Astrocyte of the spinal cord (primary cell): ENCODE measurements around the gene AK9.
A peak's percentile ranks its signal among the peaks of the same experiment; 100 is the strongest.

Experiments used
- DNase-seq: peaks from one replicate; pipeline ENCODE4 v3.0.0; 2011; ENCODE audit warnings: low read depth, low spot score
- H3K4me3 ChIP-seq: 2 replicates; pipeline ENCODE4 v1.5.1; 2011; ENCODE audit warnings: low read depth, mild to moderate bottlenecking, low read length, moderate library complexity
- in situ Hi-C: cut with HindIII; loops from 2 replicates; pipeline ENCODE4 v1.10.0; 2017; ENCODE audit warnings: low sequenced_read_pairs
- TF ChIP-seq, protein P1 (sequence below): IDR thresholded peaks from 2 replicates; pipeline ENCODE4 v1.5.1; 2012; ENCODE audit warnings: low read depth, mild to moderate bottlenecking, low read length, inconsistent platforms

Gene AK9

GRCh38 chr6:109701774-109702173 is 10.8 kb upstream of the AK9 start:
- TF ChIP-seq, protein P1, sequence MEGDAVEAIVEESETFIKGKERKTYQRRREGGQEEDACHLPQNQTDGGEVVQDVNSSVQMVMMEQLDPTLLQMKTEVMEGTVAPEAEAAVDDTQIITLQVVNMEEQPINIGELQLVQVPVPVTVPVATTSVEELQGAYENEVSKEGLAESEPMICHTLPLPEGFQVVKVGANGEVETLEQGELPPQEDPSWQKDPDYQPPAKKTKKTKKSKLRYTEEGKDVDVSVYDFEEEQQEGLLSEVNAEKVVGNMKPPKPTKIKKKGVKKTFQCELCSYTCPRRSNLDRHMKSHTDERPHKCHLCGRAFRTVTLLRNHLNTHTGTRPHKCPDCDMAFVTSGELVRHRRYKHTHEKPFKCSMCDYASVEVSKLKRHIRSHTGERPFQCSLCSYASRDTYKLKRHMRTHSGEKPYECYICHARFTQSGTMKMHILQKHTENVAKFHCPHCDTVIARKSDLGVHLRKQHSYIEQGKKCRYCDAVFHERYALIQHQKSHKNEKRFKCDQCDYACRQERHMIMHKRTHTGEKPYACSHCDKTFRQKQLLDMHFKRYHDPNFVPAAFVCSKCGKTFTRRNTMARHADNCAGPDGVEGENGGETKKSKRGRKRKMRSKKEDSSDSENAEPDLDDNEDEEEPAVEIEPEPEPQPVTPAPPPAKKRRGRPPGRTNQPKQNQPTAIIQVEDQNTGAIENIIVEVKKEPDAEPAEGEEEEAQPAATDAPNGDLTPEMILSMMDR: no peak
- in situ Hi-C loops: no loop called here
- no peak for DNase-seq
- H3K4me3 ChIP-seq: no peak overlapping the region

- in situ Hi-C loops: no loop called here
- H3K4me3 ChIP-seq: no peak overlapping the region
- TF ChIP-seq, protein P1: no peak
- no peak for DNase-seq
These were observed 10.2 kb upstream of the AK9 start for GRCh38 chr6:109701221-109701620.

DNA sequence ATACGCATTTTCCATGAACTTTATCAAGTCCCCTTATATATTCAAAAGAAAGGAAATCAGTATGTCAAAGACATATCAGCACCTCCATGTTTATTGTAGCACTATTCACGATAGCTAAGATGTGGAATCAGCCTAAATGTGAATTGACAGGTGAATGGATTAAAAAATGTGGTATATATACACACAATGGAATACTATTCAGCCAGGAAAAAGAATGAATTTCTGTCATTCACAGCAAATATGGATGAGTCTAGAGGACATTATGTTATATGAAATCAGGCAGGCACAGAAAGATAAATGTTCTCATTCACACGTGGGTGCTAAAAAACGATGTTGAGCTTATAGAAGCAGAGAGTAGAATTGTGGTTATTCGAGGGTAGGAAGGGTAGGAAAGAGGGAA is 5.4 kb upstream of the AK9 start:
- H3K4me3 ChIP-seq: no peak overlapping the region
- TF ChIP-seq, protein P1: no peak
- no peak for DNase-seq
- in situ Hi-C loops: no loop called here

DNA sequence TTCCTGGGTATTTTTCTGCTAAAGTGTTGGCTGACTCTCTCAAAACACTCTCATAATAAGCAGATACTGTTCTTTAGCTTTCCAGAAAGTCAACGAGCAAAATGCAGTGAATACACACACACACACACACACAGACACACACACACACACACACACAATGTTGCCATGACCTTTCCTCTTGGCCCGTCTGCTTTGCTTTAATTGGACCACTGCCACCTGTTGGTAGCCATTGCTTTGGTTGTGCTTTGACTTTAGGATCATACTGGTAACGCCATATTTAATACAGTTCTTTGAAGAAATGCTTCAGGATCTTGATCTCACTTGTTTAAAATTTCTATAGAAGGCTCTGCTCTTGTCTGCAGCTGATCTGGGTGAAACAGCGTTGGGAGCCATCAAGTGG is 4.5 kb upstream of the AK9 start:
- in situ Hi-C loops: no loop called here
- no peak overlapping the region for H3K4me3 ChIP-seq
- TF ChIP-seq, protein P1: peak; percentile 7
- no peak for DNase-seq

- in situ Hi-C loops: no loop called here
- no peak overlapping the region for H3K4me3 ChIP-seq
- TF ChIP-seq, protein P1: no peak
- DNase-seq: no peak
These were observed 2.1 kb upstream of the AK9 start for GRCh38 chr6:109693111-109693510.

DNA sequence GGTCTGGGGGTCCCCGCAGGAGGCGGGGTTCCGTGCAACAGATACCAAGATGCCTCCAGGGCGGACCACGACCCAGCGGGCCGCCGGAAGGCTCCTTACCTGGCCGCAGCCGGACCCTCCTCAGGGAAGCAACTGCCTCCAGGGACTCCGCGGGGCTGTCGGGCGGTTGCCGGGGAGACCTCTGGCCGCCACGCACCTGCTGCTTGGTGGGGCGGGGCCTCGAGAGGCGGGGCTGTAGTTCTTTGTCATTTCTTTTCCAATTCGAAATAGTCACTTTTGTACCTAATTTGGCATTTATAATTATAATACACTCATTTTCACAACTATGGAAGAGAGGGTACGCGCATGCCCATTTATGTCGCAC is 647 bp downstream of the AK9 start:
- TF ChIP-seq, protein P1: no peak
- no peak for DNase-seq
- in situ Hi-C loops: no loop called here
- peak overlapping the region; percentile 83 for H3K4me3 ChIP-seq

- TF ChIP-seq, protein P1: no peak
- peak; percentile 88 for DNase-seq
- H3K4me3 ChIP-seq: no peak overlapping the region
- in situ Hi-C loops: no loop called here
These were observed 3.7 kb downstream of the AK9 start for GRCh38 chr6:109687271-109687761.
